DND-41 (cell line): ENCODE data around the gene MYH7B.

Source experiments
- EZH2 ChIP-seq: IDR thresholded peaks from 3 replicates; pipeline ENCODE4 v1.6.1; 2012; ENCODE audit warnings: borderline replicate concordance, low read depth, mild to moderate bottlenecking, moderate library complexity, low read length, inconsistent platforms; ENCODE audit not compliant: severe bottlenecking
- TF ChIP-seq, protein P1 (sequence below): IDR thresholded peaks from 2 replicates; pipeline ENCODE4 v1.5.1; 2012; ENCODE audit warnings: borderline replicate concordance, low read length, moderate library complexity, mild to moderate bottlenecking; ENCODE audit not compliant: poor library complexity, severe bottlenecking; ENCODE audit errors: extremely low read depth

DNA sequence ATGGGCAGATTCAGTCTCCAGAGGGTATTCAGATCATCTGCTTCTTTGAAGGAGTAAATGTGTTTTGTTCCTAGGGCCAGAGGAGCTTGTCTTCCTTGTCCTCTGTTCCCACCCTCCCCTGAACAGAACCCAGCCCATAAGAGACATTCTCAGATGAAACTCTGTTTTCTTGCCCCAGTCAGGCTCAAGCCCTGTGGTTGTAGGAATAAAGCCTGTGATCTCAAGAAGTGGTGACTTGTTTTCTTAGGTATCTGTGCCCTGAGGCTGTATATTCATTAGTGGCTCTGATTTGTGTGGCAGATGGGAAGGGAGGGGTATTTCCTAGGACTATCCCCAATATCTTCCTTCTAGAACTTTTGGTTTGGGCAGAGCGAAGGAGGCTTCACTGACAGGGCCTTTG is 27.9 kb upstream of the MYH7B start:
- TF ChIP-seq, protein P1, sequence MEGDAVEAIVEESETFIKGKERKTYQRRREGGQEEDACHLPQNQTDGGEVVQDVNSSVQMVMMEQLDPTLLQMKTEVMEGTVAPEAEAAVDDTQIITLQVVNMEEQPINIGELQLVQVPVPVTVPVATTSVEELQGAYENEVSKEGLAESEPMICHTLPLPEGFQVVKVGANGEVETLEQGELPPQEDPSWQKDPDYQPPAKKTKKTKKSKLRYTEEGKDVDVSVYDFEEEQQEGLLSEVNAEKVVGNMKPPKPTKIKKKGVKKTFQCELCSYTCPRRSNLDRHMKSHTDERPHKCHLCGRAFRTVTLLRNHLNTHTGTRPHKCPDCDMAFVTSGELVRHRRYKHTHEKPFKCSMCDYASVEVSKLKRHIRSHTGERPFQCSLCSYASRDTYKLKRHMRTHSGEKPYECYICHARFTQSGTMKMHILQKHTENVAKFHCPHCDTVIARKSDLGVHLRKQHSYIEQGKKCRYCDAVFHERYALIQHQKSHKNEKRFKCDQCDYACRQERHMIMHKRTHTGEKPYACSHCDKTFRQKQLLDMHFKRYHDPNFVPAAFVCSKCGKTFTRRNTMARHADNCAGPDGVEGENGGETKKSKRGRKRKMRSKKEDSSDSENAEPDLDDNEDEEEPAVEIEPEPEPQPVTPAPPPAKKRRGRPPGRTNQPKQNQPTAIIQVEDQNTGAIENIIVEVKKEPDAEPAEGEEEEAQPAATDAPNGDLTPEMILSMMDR = no peak
- TF ChIP-seq EZH2 = no peak
